Measurements from ENCODE around the gene UMODL1. TPM values are rescaled to one million over a fixed set of nuclear protein-coding genes. Genes with fewer than 3 reads are reported as not detected.
A peak's percentile ranks its signal among the peaks of the same experiment; 100 is the strongest.

UMODL1 gene
- total and polyA plus RNA-seq, 12 donors: 0.10 to 0.79 (median 0.17) TPM; not detected in 9

DNA sequence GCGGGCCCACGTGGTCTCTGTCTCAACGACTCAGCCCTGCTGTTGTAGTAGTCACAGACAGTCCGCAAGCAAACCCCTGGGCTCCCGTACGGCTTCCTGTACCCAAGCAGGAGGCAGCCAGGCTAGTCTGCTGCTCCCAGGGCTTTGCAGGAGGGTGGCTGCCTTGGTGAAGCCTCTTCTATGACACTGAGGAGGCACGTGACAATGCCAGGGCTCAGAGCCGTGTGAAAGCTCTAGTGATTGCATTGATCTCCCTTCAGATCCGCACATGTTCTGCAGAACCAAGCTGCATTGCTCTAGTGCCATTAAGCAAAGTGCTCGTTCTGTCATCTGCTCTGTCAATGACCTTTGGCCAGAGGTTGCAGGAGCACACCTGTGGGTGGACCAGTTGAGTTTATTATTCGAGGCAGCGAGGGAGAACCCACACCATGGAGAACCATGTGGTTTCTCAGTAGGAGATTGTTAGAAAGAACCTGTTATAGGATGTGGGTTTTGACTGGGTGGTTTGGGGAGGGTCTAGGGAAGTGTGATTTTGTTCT, 18.0 kb downstream of the UMODL1 start:
- intact Hi-C loops (cut with DNase I): no loop called here
- 52 to 66% (median 63%) methylated on average over 6 to 12 of the region's 12 CpGs for WGBS, 4 donors
- Histone ChIP-seq H3K4me1 (replicated peaks in 1 of 2) (no peaks in the 10 kb centered on the region), H3K27ac (peak overlapping the region in 1 of 5 donors; percentile 40), H3K4me3 (no peak overlapping the region), H3K9me3 (replicated peaks in 1 of 3) (no peaks in the 10 kb centered on the region), H3K36me3 (replicated peaks in 1 of 2) (no peaks in the 10 kb centered on the region), H3K27me3 (no peaks in the 10 kb centered on the region)
- TF ChIP-seq, protein P1, sequence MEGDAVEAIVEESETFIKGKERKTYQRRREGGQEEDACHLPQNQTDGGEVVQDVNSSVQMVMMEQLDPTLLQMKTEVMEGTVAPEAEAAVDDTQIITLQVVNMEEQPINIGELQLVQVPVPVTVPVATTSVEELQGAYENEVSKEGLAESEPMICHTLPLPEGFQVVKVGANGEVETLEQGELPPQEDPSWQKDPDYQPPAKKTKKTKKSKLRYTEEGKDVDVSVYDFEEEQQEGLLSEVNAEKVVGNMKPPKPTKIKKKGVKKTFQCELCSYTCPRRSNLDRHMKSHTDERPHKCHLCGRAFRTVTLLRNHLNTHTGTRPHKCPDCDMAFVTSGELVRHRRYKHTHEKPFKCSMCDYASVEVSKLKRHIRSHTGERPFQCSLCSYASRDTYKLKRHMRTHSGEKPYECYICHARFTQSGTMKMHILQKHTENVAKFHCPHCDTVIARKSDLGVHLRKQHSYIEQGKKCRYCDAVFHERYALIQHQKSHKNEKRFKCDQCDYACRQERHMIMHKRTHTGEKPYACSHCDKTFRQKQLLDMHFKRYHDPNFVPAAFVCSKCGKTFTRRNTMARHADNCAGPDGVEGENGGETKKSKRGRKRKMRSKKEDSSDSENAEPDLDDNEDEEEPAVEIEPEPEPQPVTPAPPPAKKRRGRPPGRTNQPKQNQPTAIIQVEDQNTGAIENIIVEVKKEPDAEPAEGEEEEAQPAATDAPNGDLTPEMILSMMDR (IDR thresholded peaks at IDR 0.05): no peak
- TF ChIP-seq POLR2A (IDR thresholded peaks at IDR 0.05): no peak
- DNase-seq: peak in 5 of 7 donors; percentile 38 to 68 (median 53)

DNA sequence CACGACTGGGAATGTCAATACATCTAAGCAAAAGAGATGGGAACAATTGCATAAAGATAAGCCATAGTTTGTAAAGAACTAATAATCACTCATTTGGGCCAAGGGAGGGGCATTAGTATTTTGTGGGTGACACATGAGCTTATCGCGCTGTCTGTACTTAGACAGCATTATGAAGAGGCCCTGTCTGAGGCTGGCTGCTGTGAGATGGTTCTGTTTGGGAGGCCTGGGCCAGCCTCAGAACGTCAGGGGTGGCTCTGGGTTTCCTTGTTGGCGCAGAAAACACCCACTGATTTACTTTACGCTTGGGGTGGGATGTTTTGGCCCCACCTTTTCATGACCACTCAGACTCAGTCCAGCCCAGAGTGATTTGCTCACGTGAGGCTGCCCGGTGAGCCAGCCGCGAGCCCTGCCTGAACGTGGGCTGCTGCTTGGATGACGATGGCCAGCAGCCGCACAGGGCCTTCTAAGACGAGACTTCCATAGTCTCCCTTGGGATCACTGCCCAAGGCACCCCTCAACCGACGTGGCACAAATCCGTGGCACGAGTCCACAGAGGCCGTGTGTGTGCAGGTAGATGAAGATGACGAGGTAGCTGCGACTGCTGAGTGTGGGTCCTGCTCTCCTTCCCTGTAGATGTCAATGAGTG, 18.7 kb downstream of the UMODL1 start:
- Histone ChIP-seq H3K4me3 (no peak overlapping the region), H3K27ac (no peak overlapping the region), H3K9me3 (replicated peaks in 1 of 3) (no peaks in the 10 kb centered on the region), H3K36me3 (replicated peaks in 1 of 2) (no peaks in the 10 kb centered on the region), H3K4me1 (replicated peaks in 1 of 2) (no peaks in the 10 kb centered on the region), H3K27me3 (no peaks in the 10 kb centered on the region)
- no peak for TF ChIP-seq POLR2A (IDR thresholded peaks at IDR 0.05)
- TF ChIP-seq, protein P1 (IDR thresholded peaks at IDR 0.05): no peak
- WGBS, 4 donors: 91 to 96% (median 94%) methylated on average over 21 of the region's 21 CpGs
- no peak for DNase-seq
- intact Hi-C loops (cut with DNase I): no loop called here

DNA sequence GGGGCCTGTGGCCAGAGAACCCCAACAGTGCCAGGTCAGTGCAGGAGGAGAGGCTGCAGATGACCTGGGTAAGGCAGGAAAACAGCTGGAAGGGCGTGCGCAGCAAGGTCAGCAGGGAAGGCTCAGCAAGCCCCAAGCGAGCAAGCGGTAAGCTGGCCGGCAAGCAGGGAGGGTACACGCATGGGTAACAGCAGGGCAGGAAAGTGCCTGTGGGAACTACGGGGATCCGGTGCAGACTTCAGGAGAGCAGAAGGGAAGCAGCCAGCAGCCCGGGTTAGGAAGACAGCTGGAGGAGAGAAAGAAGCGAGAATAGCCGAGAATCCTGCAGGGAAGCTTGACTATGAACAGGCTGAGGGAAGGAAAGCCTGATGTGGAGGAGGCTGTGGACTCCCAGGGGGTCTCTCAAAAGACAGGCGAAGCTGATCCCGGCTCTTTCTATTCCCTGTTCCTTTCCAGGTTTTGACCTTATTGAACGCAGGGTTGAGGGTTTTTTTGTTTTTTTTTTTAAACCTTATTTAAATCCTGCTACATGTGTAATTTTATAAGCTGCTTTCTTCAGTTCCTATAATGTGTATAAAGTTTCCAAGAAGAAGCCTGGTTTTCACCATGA, 20.9 kb downstream of the UMODL1 start:
- H3K27me3 ChIP-seq: no peaks in the 10 kb centered on the region
- H3K4me3 ChIP-seq: no peak overlapping the region
- TF ChIP-seq, protein P1 (IDR thresholded peaks at IDR 0.05): no peak
- TF ChIP-seq POLR2A (IDR thresholded peaks at IDR 0.05): no peak
- 62 to 72% (median 65%) methylated on average over 14 of the region's 14 CpGs for WGBS, 4 donors
- H3K36me3 ChIP-seq (replicated peaks in 1 of 2): no peaks in the 10 kb centered on the region
- no peak overlapping the region for H3K27ac ChIP-seq
- intact Hi-C loops (cut with DNase I): no loop called here
- no peak for DNase-seq
- no peaks in the 10 kb centered on the region for H3K9me3 ChIP-seq (replicated peaks in 1 of 3)
- H3K4me1 ChIP-seq (replicated peaks in 1 of 2): no peaks in the 10 kb centered on the region

DNA sequence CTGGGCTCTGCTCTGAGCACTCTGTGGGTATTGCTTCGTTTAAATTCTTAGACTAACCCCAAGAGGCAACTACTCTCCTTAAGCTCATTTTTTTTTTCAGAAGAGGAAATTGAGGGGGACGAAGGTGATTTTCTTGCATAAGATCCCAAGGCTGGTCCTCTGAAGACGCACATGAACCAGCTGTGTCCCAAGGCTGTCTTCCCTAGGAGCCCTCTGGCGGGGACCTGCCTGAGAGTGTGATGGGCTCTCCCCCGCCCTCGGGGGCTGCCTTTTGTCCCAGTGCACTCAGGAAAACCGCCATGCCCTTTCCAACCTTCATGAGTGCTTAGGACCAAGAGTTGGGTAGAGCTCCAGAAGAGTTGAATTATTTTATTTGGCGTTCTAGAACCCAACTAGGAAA, 21.7 kb downstream of the UMODL1 start:
- Histone ChIP-seq H3K27me3 (no peaks in the 10 kb centered on the region), H3K36me3 (replicated peaks in 1 of 2) (no peaks in the 10 kb centered on the region), H3K4me1 (replicated peaks in 1 of 2) (peaks cover 4 to 5% of the 10 kb centered on the region in 2 donors), H3K27ac (no peak overlapping the region), H3K4me3 (no peak overlapping the region), H3K9me3 (replicated peaks in 1 of 3) (no peaks in the 10 kb centered on the region)
- TF ChIP-seq POLR2A (IDR thresholded peaks at IDR 0.05): no peak
- TF ChIP-seq, protein P1 (IDR thresholded peaks at IDR 0.05): no peak
- intact Hi-C loops (cut with DNase I): no loop called here
- WGBS, 4 donors: 73 to 77% (median 74%) methylated on average over 8 of the region's 8 CpGs
- no peak for DNase-seq

All from adrenal gland (tissue), 12 donors.